OCI-LY1 (cell line): ENCODE measurements around the gene SLC16A13.

Source experiments
- H2AFZ ChIP-seq: fragments of 200-600 bp; sonication (generic), shearing (Covaris generic); 2 replicates; pipeline ENCODE4 v1.6.0; 2014; ENCODE audit warnings: antibody characterized with exemption, mild to moderate bottlenecking, low read length
- H3F3A ChIP-seq: fragments of 200-600 bp; sonication (generic), shearing (Covaris generic); 2 replicates; pipeline ENCODE4 v1.6.0; 2014; ENCODE audit warnings: mild to moderate bottlenecking, antibody characterized with exemption, low read length, moderate library complexity; ENCODE audit not compliant: insufficient read depth
- H3K27ac ChIP-seq: fragments of 200-600 bp; sonication (generic); 2 replicates; pipeline ENCODE4 v1.5.1; 2014; ENCODE audit warnings: low read length, mixed run types, mild to moderate bottlenecking, low read depth; ENCODE audit not compliant: poor library complexity, severe bottlenecking
- H3K27me3 ChIP-seq: fragments of 200-600 bp; sonication (generic); 2 replicates; pipeline ENCODE4 v1.6.0; 2014; ENCODE audit warnings: antibody characterized with exemption, mild to moderate bottlenecking, low read length, moderate library complexity; ENCODE audit not compliant: insufficient read depth
- H3K36me3 ChIP-seq: fragments of 200-600 bp; sonication (generic); 2 replicates; pipeline ENCODE4 v1.6.1; 2014; ENCODE audit warnings: mild to moderate bottlenecking, antibody characterized with exemption, low read length, moderate library complexity, mixed read lengths; ENCODE audit not compliant: insufficient read depth
- H3K4me1 ChIP-seq: fragments of 200-600 bp; sonication (generic); 2 replicates; pipeline ENCODE4 v1.5.1; 2014; ENCODE audit warnings: mild to moderate bottlenecking, low read length, moderate library complexity; ENCODE audit not compliant: insufficient read depth, severe bottlenecking
- H3K4me2 ChIP-seq: fragments of 200-600 bp; sonication (generic), shearing (Covaris generic); 2 replicates; pipeline ENCODE4 v1.6.1; 2014; ENCODE audit warnings: low read length
- H3K4me3 ChIP-seq: fragments of 200-600 bp; sonication (generic); 2 replicates; pipeline ENCODE4 v1.5.1; 2014; ENCODE audit warnings: low read length, low read depth, mild to moderate bottlenecking, mixed read lengths; ENCODE audit not compliant: poor library complexity, severe bottlenecking
- H3K79me2 ChIP-seq: fragments of 200-600 bp; shearing (Covaris generic); 2 replicates; pipeline ENCODE4 v1.6.1; 2016; ENCODE audit warnings: mixed run types, low read length, mixed read lengths; ENCODE audit not compliant: insufficient read depth
- H3K9ac ChIP-seq: fragments of 200-600 bp; sonication (generic), shearing (Covaris generic); 2 replicates; pipeline ENCODE4 v1.6.1; 2014; ENCODE audit warnings: mild to moderate bottlenecking, low read length, mixed read lengths
- H3K9me2 ChIP-seq: fragments of 200-600 bp; sonication (generic), shearing (Covaris generic); 2 replicates; pipeline ENCODE4 v1.6.1; 2014; ENCODE audit warnings: low read depth, mild to moderate bottlenecking, low read length, mixed read lengths
- H3K9me3 ChIP-seq: fragments of 200-600 bp; shearing (Covaris generic); 2 replicates; pipeline ENCODE4 v1.6.1; 2014; ENCODE audit warnings: low read length, mixed read lengths
- H4K20me1 ChIP-seq: fragments of 200-600 bp; sonication (generic), shearing (Covaris generic); 2 replicates; pipeline ENCODE4 v1.6.0; 2016; ENCODE audit warnings: mild to moderate bottlenecking, low read length; ENCODE audit not compliant: insufficient read depth
- CTCF ChIP-seq: fragments of 200-600 bp; sonication (generic), shearing (Covaris generic); IDR thresholded peaks from 2 replicates; pipeline ENCODE4 v1.5.1; 2017; ENCODE audit warnings: mild to moderate bottlenecking, antibody characterized with exemption, low read length, moderate library complexity, mixed read lengths
- EZH2 ChIP-seq: fragments of 200-600 bp; sonication (generic), shearing (Covaris generic); IDR thresholded peaks from 2 replicates; pipeline ENCODE4 v1.8.0; 2017; ENCODE audit warnings: borderline replicate concordance, mixed run types, mild to moderate bottlenecking, antibody characterized with exemption, low read length, moderate library complexity, mixed read lengths

Gene SLC16A13

GRCh38 chr17:7019367-7019766, 16.4 kb upstream of the SLC16A13 start:
- Histone ChIP-seq H3K27me3 (no peaks in the 10 kb centered on the region), H3K4me3 (no peak overlapping the region), H3K9me3 (no peaks in the 10 kb centered on the region), H3K4me2 (no peak overlapping the region), H4K20me1 (no peaks in the 10 kb centered on the region), H3K27ac (no peak overlapping the region), H3K9me2 (no peaks in the 10 kb centered on the region), H2AFZ (no peak overlapping the region), H3K36me3 (peaks cover 5% of the 10 kb centered on the region; the same call in 1 of the 2 replicates), H3K4me1 (peaks cover 23% of the 10 kb centered on the region), H3K9ac (no peak overlapping the region), H3F3A (no peaks in the 10 kb centered on the region), H3K79me2 (no peaks in the 10 kb centered on the region)
- TF ChIP-seq EZH2 = no peak
- TF ChIP-seq CTCF = no peak

- H3K79me2 ChIP-seq = no peaks in the 10 kb centered on the region
- no peaks in the 10 kb centered on the region for H3K27me3 ChIP-seq
- no peaks in the 10 kb centered on the region for H3K9me3 ChIP-seq
- no peak overlapping the region for H3K27ac ChIP-seq
- H3K9ac ChIP-seq = no peak overlapping the region
- H2AFZ ChIP-seq = no peak overlapping the region
- no peak overlapping the region for H3K4me2 ChIP-seq
- H3F3A ChIP-seq = no peaks in the 10 kb centered on the region
- H3K4me3 ChIP-seq = no peak overlapping the region
- TF ChIP-seq CTCF (no peak), EZH2 (no peak)
- peaks cover 22% of the 10 kb centered on the region for H3K4me1 ChIP-seq
- H4K20me1 ChIP-seq = no peaks in the 10 kb centered on the region
- no peaks in the 10 kb centered on the region for H3K9me2 ChIP-seq
- peaks cover 5% of the 10 kb centered on the region; the same call in 1 of the 2 replicates for H3K36me3 ChIP-seq
Measured at GRCh38 chr17:7019839-7020519, 15.8 kb upstream of the SLC16A13 start.

GRCh38 chr17:7020894-7021664, 14.7 kb upstream of the SLC16A13 start:
- no peak for TF ChIP-seq CTCF
- no peak for TF ChIP-seq EZH2
- no peak overlapping the region for H3K27ac ChIP-seq
- no peaks in the 10 kb centered on the region for H3F3A ChIP-seq
- H2AFZ ChIP-seq = no peak overlapping the region
- H3K36me3 ChIP-seq = peaks cover 5% of the 10 kb centered on the region; the same call in 1 of the 2 replicates
- H3K4me1 ChIP-seq = peaks cover 14% of the 10 kb centered on the region
- H3K9ac ChIP-seq = no peak overlapping the region
- no peaks in the 10 kb centered on the region for H3K27me3 ChIP-seq
- H3K9me2 ChIP-seq = no peaks in the 10 kb centered on the region
- H3K4me2 ChIP-seq = no peak overlapping the region
- H3K9me3 ChIP-seq = no peaks in the 10 kb centered on the region
- H3K4me3 ChIP-seq = no peak overlapping the region
- H3K79me2 ChIP-seq = no peaks in the 10 kb centered on the region
- no peaks in the 10 kb centered on the region for H4K20me1 ChIP-seq
